Left ventricle myocardium inferior (tissue), 1 donor: ENCODE measurements around the gene DOCK4. TPM values are rescaled to one million over a fixed set of nuclear protein-coding genes. Genes with fewer than 3 reads are reported as not detected.

Source experiments
- DNase-seq: peaks from one replicate; pipeline ENCODE4 v3.0.0-alpha.2; 2020
- H3K27ac ChIP-seq: fragments of 200-600 bp; replicated peaks from 2 replicates; pipeline ENCODE4 v1.8.0; 2021
- H3K27me3 ChIP-seq: fragments of 200-600 bp; 2 replicates; pipeline ENCODE4 v1.8.0; 2021; ENCODE audit warnings: low read depth
- H3K36me3 ChIP-seq: fragments of 200-600 bp; 2 replicates; pipeline ENCODE4 v1.8.0; 2021
- H3K4me1 ChIP-seq: fragments of 200-600 bp; 2 replicates; pipeline ENCODE4 v1.8.0; 2021
- H3K4me3 ChIP-seq: fragments of 200-600 bp; 2 replicates; pipeline ENCODE4 v1.8.0; 2021; ENCODE audit warnings: mild to moderate bottlenecking, moderate library complexity
- H3K9me3 ChIP-seq: fragments of 200-600 bp; replicated peaks from 2 replicates; pipeline ENCODE4 v1.8.0; 2021
- intact Hi-C: fragments of 100-400 bp; cut with micrococcal nuclease; formaldehyde crosslinking; loops from one replicate; pipeline ENCODE4 v1.11.0; 2022
- total RNA-seq: library from RNA; stranded (reverse); fragmentation: NEBNext Ultra II Directional; extraction: Animal tissue kit (Norgen Biotek cat#: 25700); gene quantifications from one replicate; pipeline ENCODE4 v1.2.1, GENCODE V29; 2021
- TF ChIP-seq, protein P1 (sequence below): fragments of 200-600 bp; IDR thresholded peaks from 2 replicates; pipeline ENCODE4 v1.8.0; 2021; ENCODE audit warnings: antibody characterized with exemption, mild to moderate bottlenecking, borderline replicate concordance
- donor health status: DM: no; HTN: yes; CAD: no; lungs with severe emphysema.

The DOCK4 gene
- total RNA-seq, 1 donor from 2014 or later, result 15.2 TPM

DNA sequence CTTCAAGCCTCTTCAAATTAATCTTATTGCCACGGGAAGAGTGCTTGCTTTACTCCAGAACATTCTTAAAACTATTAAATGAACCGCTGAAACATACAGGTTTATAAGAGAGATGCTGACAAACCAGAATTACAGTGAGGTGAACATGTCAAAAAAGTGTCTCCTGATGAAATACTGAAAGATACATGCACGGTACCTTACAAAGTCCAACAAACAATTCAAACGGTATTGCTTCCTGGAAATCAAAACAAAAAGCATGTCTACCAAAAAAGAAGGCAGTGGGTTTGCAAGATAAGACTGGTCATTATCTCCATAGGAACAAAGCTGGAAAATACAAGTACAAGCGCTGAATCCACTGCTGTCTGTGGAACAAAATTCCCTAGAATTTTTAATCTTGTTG lies 174.5 kb downstream of the DOCK4 start:
- no peak overlapping the region for H3K4me3 ChIP-seq
- TF ChIP-seq, protein P1, sequence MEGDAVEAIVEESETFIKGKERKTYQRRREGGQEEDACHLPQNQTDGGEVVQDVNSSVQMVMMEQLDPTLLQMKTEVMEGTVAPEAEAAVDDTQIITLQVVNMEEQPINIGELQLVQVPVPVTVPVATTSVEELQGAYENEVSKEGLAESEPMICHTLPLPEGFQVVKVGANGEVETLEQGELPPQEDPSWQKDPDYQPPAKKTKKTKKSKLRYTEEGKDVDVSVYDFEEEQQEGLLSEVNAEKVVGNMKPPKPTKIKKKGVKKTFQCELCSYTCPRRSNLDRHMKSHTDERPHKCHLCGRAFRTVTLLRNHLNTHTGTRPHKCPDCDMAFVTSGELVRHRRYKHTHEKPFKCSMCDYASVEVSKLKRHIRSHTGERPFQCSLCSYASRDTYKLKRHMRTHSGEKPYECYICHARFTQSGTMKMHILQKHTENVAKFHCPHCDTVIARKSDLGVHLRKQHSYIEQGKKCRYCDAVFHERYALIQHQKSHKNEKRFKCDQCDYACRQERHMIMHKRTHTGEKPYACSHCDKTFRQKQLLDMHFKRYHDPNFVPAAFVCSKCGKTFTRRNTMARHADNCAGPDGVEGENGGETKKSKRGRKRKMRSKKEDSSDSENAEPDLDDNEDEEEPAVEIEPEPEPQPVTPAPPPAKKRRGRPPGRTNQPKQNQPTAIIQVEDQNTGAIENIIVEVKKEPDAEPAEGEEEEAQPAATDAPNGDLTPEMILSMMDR, result no peak
- H3K9me3 ChIP-seq, result no peaks in the 10 kb centered on the region
- peaks cover 26% of the 10 kb centered on the region for H3K4me1 ChIP-seq
- DNase-seq, result no peak
- intact Hi-C loops, result no loop called here
- H3K27ac ChIP-seq, result no peak overlapping the region
- H3K27me3 ChIP-seq, result no peaks in the 10 kb centered on the region
- no peaks in the 10 kb centered on the region for H3K36me3 ChIP-seq

DNA sequence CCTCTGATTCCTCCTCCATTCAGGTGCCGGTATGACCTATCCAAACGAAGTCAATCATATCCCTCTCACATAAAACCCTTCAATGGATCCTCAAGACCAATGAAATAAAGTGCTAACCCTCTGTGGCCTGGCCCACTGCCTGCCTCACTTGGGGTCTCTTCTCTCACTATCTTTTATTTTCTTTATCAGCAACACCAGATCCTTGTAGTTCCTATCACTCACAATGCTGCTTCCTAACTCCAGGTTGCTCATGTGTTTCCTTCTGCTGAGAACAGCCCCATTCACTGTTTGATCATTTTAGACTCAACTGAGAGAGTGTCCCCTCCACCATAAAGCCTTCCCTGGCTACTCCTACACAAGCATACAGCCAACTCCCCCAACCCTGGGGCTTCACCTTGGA lies 180.6 kb downstream of the DOCK4 start:
- no peaks in the 10 kb centered on the region for H3K36me3 ChIP-seq
- DNase-seq, result no peak
- TF ChIP-seq, protein P1, result no peak
- no peak overlapping the region for H3K4me3 ChIP-seq
- no peaks in the 10 kb centered on the region for H3K9me3 ChIP-seq
- no peak overlapping the region for H3K27ac ChIP-seq
- no peaks in the 10 kb centered on the region for H3K27me3 ChIP-seq
- H3K4me1 ChIP-seq, result peaks cover 35% of the 10 kb centered on the region
- intact Hi-C loops, result no loop called here

DNA sequence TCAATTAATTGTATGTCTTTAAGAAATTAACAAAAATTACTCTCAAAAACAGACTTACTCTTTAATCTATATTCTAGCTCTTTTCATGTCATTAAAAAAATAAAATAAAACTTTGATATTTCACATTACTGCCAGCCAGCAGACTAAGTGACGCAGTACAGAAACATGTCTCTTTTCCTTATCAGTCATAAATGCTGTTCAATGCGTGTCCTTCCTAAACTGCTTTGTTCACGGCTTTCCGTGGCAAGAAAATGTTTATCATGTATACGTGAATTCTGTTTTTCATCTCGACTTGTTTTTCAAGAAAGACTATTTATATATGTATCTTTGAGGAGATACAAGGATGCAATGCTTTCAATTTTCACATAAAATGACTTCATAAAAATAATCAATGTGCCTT lies 182.4 kb downstream of the DOCK4 start:
- Histone ChIP-seq H3K27me3 (no peaks in the 10 kb centered on the region), H3K4me3 (no peak overlapping the region), H3K36me3 (no peaks in the 10 kb centered on the region), H3K4me1 (peaks cover 52% of the 10 kb centered on the region), H3K27ac (peak overlapping the region; percentile 43), H3K9me3 (no peaks in the 10 kb centered on the region)
- TF ChIP-seq, protein P1, result no peak
- DNase-seq, result no peak
- intact Hi-C loops, result no loop called here

DNA sequence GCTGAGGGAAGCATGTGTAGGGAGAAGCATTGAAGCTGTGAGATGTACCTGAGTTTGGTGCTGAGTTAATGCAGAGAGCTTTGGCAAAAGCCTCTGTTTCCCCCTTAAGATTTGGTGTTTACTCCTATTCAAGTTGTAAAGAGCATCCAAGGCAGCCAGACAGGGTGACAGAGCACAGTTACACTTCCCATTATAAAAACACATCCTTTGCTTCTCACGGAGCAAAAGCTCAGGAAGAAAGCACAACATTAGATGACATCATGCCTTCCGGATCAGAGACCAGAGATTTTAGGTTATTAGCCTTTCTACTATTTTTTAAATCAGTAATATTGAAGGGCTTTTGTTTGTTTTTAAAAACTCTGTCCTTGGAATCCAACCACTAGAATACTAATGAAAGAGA lies 182.9 kb downstream of the DOCK4 start:
- H3K36me3 ChIP-seq, result no peaks in the 10 kb centered on the region
- intact Hi-C loops, result no loop called here
- peak overlapping the region; percentile 43 for H3K27ac ChIP-seq
- no peak overlapping the region for H3K4me3 ChIP-seq
- DNase-seq, result no peak
- H3K27me3 ChIP-seq, result no peaks in the 10 kb centered on the region
- H3K4me1 ChIP-seq, result peaks cover 57% of the 10 kb centered on the region
- TF ChIP-seq, protein P1, result no peak
- no peaks in the 10 kb centered on the region for H3K9me3 ChIP-seq

DNA sequence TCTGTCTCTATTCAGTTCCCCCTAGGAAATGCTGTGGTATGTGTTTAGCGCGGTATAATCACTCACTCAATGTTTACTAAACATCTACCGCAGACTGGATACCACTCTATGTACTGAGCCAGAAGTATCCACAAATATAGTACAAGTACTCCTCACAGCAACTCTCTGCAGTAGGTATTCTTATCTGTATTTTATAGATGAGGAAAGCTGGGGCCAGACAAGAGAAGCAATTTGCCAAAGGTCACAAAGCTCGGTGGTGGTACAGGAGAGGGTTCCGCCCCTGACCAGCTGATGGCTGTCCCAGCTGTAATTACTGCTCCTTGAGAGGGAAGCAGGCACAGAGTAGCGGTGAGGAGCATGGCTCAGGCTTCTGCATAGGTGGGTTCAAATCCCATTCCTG lies 184.1 kb downstream of the DOCK4 start:
- H3K27me3 ChIP-seq, result no peaks in the 10 kb centered on the region
- no peak overlapping the region for H3K4me3 ChIP-seq
- H3K36me3 ChIP-seq, result no peaks in the 10 kb centered on the region
- H3K9me3 ChIP-seq, result no peaks in the 10 kb centered on the region
- H3K27ac ChIP-seq, result peak overlapping the region; percentile 54
- peaks cover 64% of the 10 kb centered on the region for H3K4me1 ChIP-seq
- TF ChIP-seq, protein P1, result no peak
- no peak for DNase-seq
- intact Hi-C loops, result no loop called here
